ENCODE data around the gene FAM185A.
"Not testable (repeated sequence)": the region's sequence is repeated elsewhere in the genome, so short reads cannot be mapped to it uniquely, and the experiment has no call there.

DNA sequence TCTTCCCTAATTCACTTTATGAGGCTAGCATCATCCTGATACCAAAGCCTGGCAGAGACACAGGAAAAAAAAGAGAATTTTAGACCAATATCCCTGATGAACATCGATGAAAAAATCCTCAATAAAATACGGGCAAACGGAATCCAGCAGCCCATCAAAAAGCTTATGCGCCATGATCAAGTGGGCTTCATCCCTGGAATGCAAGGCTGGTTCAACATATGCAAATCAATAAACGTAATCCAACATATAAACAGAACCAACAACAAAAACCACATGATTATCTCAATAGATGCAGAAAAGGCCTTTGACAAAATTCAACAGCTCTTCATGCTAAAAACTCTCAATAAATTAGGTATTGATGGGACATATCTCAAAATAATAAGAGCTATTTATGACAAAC lies 22.6 kb upstream of the FAM185A start:
- TF ChIP-seq POLR2A (IDR thresholded peaks at IDR 0.05; ENCODE audit: low read depth, low read length); RAD21 (IDR thresholded peaks at IDR 0.05; ENCODE audit: low read length): not testable (repeated sequence)
- TF ChIP-seq, protein P1, sequence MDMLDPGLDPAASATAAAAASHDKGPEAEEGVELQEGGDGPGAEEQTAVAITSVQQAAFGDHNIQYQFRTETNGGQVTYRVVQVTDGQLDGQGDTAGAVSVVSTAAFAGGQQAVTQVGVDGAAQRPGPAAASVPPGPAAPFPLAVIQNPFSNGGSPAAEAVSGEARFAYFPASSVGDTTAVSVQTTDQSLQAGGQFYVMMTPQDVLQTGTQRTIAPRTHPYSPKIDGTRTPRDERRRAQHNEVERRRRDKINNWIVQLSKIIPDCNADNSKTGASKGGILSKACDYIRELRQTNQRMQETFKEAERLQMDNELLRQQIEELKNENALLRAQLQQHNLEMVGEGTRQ (IDR thresholded peaks at IDR 0.05; ENCODE audit: low read depth, low read length): not testable (repeated sequence)
